HEK293T (cell line): ENCODE results near the gene NUDT4.

ENCODE experiments used
- BHLHE40 ChIP-seq: fragments of 450-650 bp; IDR thresholded peaks from 2 replicates; pipeline ENCODE4 v1.6.1; 2016; ENCODE audit warnings: mild to moderate bottlenecking, moderate library complexity, borderline replicate concordance
- SP1 ChIP-seq: fragments of 450-650 bp; IDR thresholded peaks from 2 replicates; pipeline ENCODE4 v1.6.1; 2017
- TARDBP ChIP-seq: fragments of 450-650 bp; IDR thresholded peaks from 2 replicates; pipeline ENCODE4 v1.6.1; 2016
- TF ChIP-seq, protein P1 (sequence below): fragments of 450-650 bp; IDR thresholded peaks from 2 replicates; pipeline ENCODE4 v1.6.1; 2016

GRCh38 chr12:93351726-93352125 lies 26.0 kb upstream of the NUDT4 start:
- TF ChIP-seq, protein P1, sequence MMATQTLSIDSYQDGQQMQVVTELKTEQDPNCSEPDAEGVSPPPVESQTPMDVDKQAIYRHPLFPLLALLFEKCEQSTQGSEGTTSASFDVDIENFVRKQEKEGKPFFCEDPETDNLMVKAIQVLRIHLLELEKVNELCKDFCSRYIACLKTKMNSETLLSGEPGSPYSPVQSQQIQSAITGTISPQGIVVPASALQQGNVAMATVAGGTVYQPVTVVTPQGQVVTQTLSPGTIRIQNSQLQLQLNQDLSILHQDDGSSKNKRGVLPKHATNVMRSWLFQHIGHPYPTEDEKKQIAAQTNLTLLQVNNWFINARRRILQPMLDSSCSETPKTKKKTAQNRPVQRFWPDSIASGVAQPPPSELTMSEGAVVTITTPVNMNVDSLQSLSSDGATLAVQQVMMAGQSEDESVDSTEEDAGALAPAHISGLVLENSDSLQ = no peak
- TF ChIP-seq TARDBP (no peak), SP1 (no peak), BHLHE40 (no peak)
